ENCODE results near the gene CHIT1. TPM values are rescaled to one million over a fixed set of nuclear protein-coding genes. Genes with fewer than 3 reads are reported as not detected.
A peak's percentile ranks its signal among the peaks of the same experiment; 100 is the strongest.

CHIT1 gene
- total RNA-seq = 5.0 and 7.7 TPM in 2 replicates
- 4.5 TPM for polyA plus RNA-seq (2012)

GRCh38 chr1:203229471-203230135, at the start of gene CHIT1:
TSS of gene CHIT1 (minus strand) at chr1:203229673. CDS start at chr1:203229636, 37 bp downstream.
- DNase-seq (ENCODE audit: low read depth) = peak; percentile 21

- DNase-seq (ENCODE audit: low read depth) = no peak
Measured at GRCh38 chr1:203278885-203279406, 49.5 kb upstream of the CHIT1 start.

- DNase-seq (ENCODE audit: low read depth) = peak; percentile 94
Measured at GRCh38 chr1:203278082-203278884, 48.8 kb upstream of the CHIT1 start.

- no peak for DNase-seq (ENCODE audit: low read depth)
Measured at GRCh38 chr1:203276916-203277545, 47.6 kb upstream of the CHIT1 start.

- DNase-seq (ENCODE audit: low read depth) = no peak
Measured at GRCh38 chr1:203276408-203276807, 46.9 kb upstream of the CHIT1 start.

- no peak for DNase-seq (ENCODE audit: low read depth)
Measured at GRCh38 chr1:203275656-203276272, 46.3 kb upstream of the CHIT1 start.

- peak; percentile 34 for DNase-seq (ENCODE audit: low read depth)
Measured at GRCh38 chr1:203274603-203275381, 45.3 kb upstream of the CHIT1 start.

GRCh38 chr1:203273869-203274602, 44.6 kb upstream of the CHIT1 start:
- DNase-seq (ENCODE audit: low read depth) = peak; percentile 68

GRCh38 chr1:203273206-203273868, 43.9 kb upstream of the CHIT1 start:
- peak; percentile 85 for DNase-seq (ENCODE audit: low read depth)

GRCh38 chr1:203272633-203273205, 43.2 kb upstream of the CHIT1 start:
- DNase-seq (ENCODE audit: low read depth) = no peak

GRCh38 chr1:203271962-203272632, 42.6 kb upstream of the CHIT1 start:
- DNase-seq (ENCODE audit: low read depth) = no peak

GRCh38 chr1:203271018-203271743, 41.7 kb upstream of the CHIT1 start:
- peak; percentile 18 for DNase-seq (ENCODE audit: low read depth)

GRCh38 chr1:203270448-203270847, 41.0 kb upstream of the CHIT1 start:
- no peak for DNase-seq (ENCODE audit: low read depth)

- DNase-seq (ENCODE audit: low read depth) = peak; percentile 18
Measured at GRCh38 chr1:203269654-203270020, 40.2 kb upstream of the CHIT1 start.

GRCh38 chr1:203268901-203269653, 39.6 kb upstream of the CHIT1 start:
- DNase-seq (ENCODE audit: low read depth) = peak; percentile 90

- no peak for DNase-seq (ENCODE audit: low read depth)
Measured at GRCh38 chr1:203267912-203268311, 38.4 kb upstream of the CHIT1 start.

- DNase-seq (ENCODE audit: low read depth) = peak; percentile 95
Measured at GRCh38 chr1:203267347-203267846, 37.9 kb upstream of the CHIT1 start.
